Activated CD4-positive, alpha-beta T cell treated with anti-CD3 and anti-CD28 coated beads for 36 hours (primary cell): ENCODE results near the gene SORCS3. TPM values are rescaled to one million over a fixed set of nuclear protein-coding genes. Genes with fewer than 3 reads are reported as not detected.

Source experiments
- ATAC-seq: fragments of 200-7000 bp; cut with Tn5 transposase; one replicate; pipeline ENCODE4 v1.10.0; 2021; ENCODE audit warnings: mild to moderate bottlenecking, moderate library complexity
- CTCF ChIA-PET: fragments of 350-600 bp; sonication (Branson Sonifier 250); formaldehyde crosslinking; loops from one replicate; lab custom pipeline; 2021; ENCODE audit warnings: antibody characterized with exemption; lab: Charles Lee
- POLR2A ChIA-PET: fragments of 350-600 bp; sonication (Branson Sonifier 250); formaldehyde crosslinking; loops from one replicate; lab custom pipeline; 2021; ENCODE audit warnings: antibody characterized with exemption, inconsistent platforms; lab: Charles Lee
- DNase-seq: peaks from one replicate; pipeline ENCODE4 v3.0.0-alpha.2; 2020
- H3K27ac Mint-ChIP-seq: one replicate; pipeline ENCODE4 v1.8.0; 2021; ENCODE audit warnings: mixed read lengths
- H3K27me3 Mint-ChIP-seq: one replicate; pipeline ENCODE4 v1.8.0; 2021; ENCODE audit warnings: mixed read lengths
- H3K36me3 Mint-ChIP-seq: one replicate; pipeline ENCODE4 v1.8.0; 2021; ENCODE audit warnings: low read depth, mixed read lengths
- H3K4me1 Mint-ChIP-seq: one replicate; pipeline ENCODE4 v1.8.0; 2021; ENCODE audit warnings: mixed read lengths
- H3K4me3 Mint-ChIP-seq: one replicate; pipeline ENCODE4 v1.8.0; 2021; ENCODE audit warnings: mild to moderate bottlenecking, moderate library complexity, mixed read lengths
- H3K9me3 Mint-ChIP-seq: one replicate; pipeline ENCODE4 v1.8.0; 2021; ENCODE audit warnings: low read depth, mixed read lengths
- intact Hi-C, 2 experiments: fragments of 100-400 bp; cut with DNase I in 1 of 2; cut with micrococcal nuclease in 1 of 2; formaldehyde crosslinking; loops; one replicate each; pipeline versions ENCODE4 v1.14.2 to v1.15.1; 2022 to 2024; cut with DNase I, micrococcal nuclease
- total RNA-seq, 2 experiments: library from RNA; stranded (reverse); gene quantifications; one replicate each; pipeline ENCODE4 v1.2.3, GENCODE V29; 2021

SORCS3 gene
- total RNA-seq, 2 experiments from 2014 or later = not detected

GRCh38 chr10:105070952-105071351, 429.9 kb downstream of the SORCS3 start:
- H3K4me1 Mint-ChIP-seq = no peaks in the 10 kb centered on the region
- no peak overlapping the region for H3K27ac Mint-ChIP-seq
- H3K4me3 Mint-ChIP-seq = no peak overlapping the region
- intact Hi-C loops = no loop called here
- no peak for ATAC-seq
- ChIA-PET POLR2A (no interaction called here), CTCF (interaction anchor here (0.6 kb wide), 1 partner anchor 54 kb away, joined by 3 read pairs; no protein-coding TSS in a partner anchor)
- H3K36me3 Mint-ChIP-seq = no peaks in the 10 kb centered on the region
- no peaks in the 10 kb centered on the region for H3K27me3 Mint-ChIP-seq
- no peaks in the 10 kb centered on the region for H3K9me3 Mint-ChIP-seq
- no peak for DNase-seq

GRCh38 chr10:105071980-105072379, 430.9 kb downstream of the SORCS3 start:
- Mint-ChIP-seq H3K27me3 (no peaks in the 10 kb centered on the region), H3K36me3 (no peaks in the 10 kb centered on the region), H3K27ac (no peak overlapping the region), H3K4me3 (no peak overlapping the region), H3K9me3 (no peaks in the 10 kb centered on the region), H3K4me1 (no peaks in the 10 kb centered on the region)
- DNase-seq = no peak
- intact Hi-C loops = no loop called here
- no peak for ATAC-seq
- CTCF ChIA-PET = no interaction called here
- POLR2A ChIA-PET = no interaction called here

GRCh38 chr10:105073999-105074398, 432.9 kb downstream of the SORCS3 start:
- Mint-ChIP-seq H3K9me3 (no peaks in the 10 kb centered on the region), H3K27ac (no peak overlapping the region), H3K4me3 (no peak overlapping the region), H3K36me3 (no peaks in the 10 kb centered on the region), H3K4me1 (no peaks in the 10 kb centered on the region), H3K27me3 (no peaks in the 10 kb centered on the region)
- CTCF ChIA-PET = no interaction called here
- ATAC-seq = no peak
- POLR2A ChIA-PET = no interaction called here
- intact Hi-C loops = no loop called here
- DNase-seq = no peak

GRCh38 chr10:105075031-105075430, 433.9 kb downstream of the SORCS3 start:
- peak; percentile 42 for ATAC-seq
- no peak overlapping the region for H3K27ac Mint-ChIP-seq

GRCh38 chr10:105085980-105086379, 444.9 kb downstream of the SORCS3 start:
- ChIA-PET POLR2A (no interaction called here), CTCF (no interaction called here)
- intact Hi-C loops = no loop called here
- Mint-ChIP-seq H3K4me1 (no peaks in the 10 kb centered on the region), H3K27ac (no peak overlapping the region), H3K36me3 (no peaks in the 10 kb centered on the region), H3K9me3 (no peaks in the 10 kb centered on the region), H3K4me3 (no peak overlapping the region), H3K27me3 (no peaks in the 10 kb centered on the region)
- no peak for DNase-seq
- no peak for ATAC-seq

More at GRCh38 chr10:105075031-105075430, 433.9 kb downstream of the SORCS3 start:
- no peak overlapping the region for H3K4me3 Mint-ChIP-seq
- CTCF ChIA-PET = no interaction called here
- H3K4me1 Mint-ChIP-seq = no peaks in the 10 kb centered on the region
- H3K36me3 Mint-ChIP-seq = no peaks in the 10 kb centered on the region
- no peaks in the 10 kb centered on the region for H3K9me3 Mint-ChIP-seq
- no peak for DNase-seq
- intact Hi-C loops = no loop called here
- H3K27me3 Mint-ChIP-seq = no peaks in the 10 kb centered on the region
- POLR2A ChIA-PET = no interaction called here

- no peak for DNase-seq
- POLR2A ChIA-PET = no interaction called here
- Mint-ChIP-seq H3K27me3 (peaks cover 2% of the 10 kb centered on the region), H3K36me3 (no peaks in the 10 kb centered on the region), H3K9me3 (no peaks in the 10 kb centered on the region), H3K27ac (no peak overlapping the region), H3K4me3 (no peak overlapping the region), H3K4me1 (no peaks in the 10 kb centered on the region)
- no peak for ATAC-seq
- intact Hi-C loops = no loop called here
- CTCF ChIA-PET = no interaction called here
These were observed 453.0 kb downstream of the SORCS3 start for GRCh38 chr10:105094048-105094447.

GRCh38 chr10:105096316-105096715, 455.2 kb downstream of the SORCS3 start:
- DNase-seq = no peak

GRCh38 chr10:105102977-105103376, 461.9 kb downstream of the SORCS3 start:
- intact Hi-C loops = no loop called here
- no peaks in the 10 kb centered on the region for H3K4me1 Mint-ChIP-seq

More at GRCh38 chr10:105096316-105096715, 455.2 kb downstream of the SORCS3 start:
- Mint-ChIP-seq H3K27ac (no peak overlapping the region), H3K27me3 (peaks cover 2% of the 10 kb centered on the region), H3K36me3 (no peaks in the 10 kb centered on the region), H3K9me3 (no peaks in the 10 kb centered on the region), H3K4me3 (no peak overlapping the region), H3K4me1 (no peaks in the 10 kb centered on the region)
- ChIA-PET CTCF (no interaction called here), POLR2A (no interaction called here)
- ATAC-seq = no peak
- intact Hi-C loops = no loop called here

GRCh38 chr10:105104297-105104696, 463.2 kb downstream of the SORCS3 start:
- H3K4me3 Mint-ChIP-seq = no peak overlapping the region
- peaks cover 2% of the 10 kb centered on the region for H3K27me3 Mint-ChIP-seq

More at GRCh38 chr10:105102977-105103376, 461.9 kb downstream of the SORCS3 start:
- DNase-seq (no peak), ATAC-seq (no peak)
- no peaks in the 10 kb centered on the region for H3K36me3 Mint-ChIP-seq
- peaks cover 2% of the 10 kb centered on the region for H3K27me3 Mint-ChIP-seq
- ChIA-PET POLR2A (no interaction called here), CTCF (no interaction called here)
- H3K27ac Mint-ChIP-seq = no peak overlapping the region
- H3K4me3 Mint-ChIP-seq = no peak overlapping the region
- no peaks in the 10 kb centered on the region for H3K9me3 Mint-ChIP-seq

GRCh38 chr10:105109164-105109563, 468.1 kb downstream of the SORCS3 start:
- H3K9me3 Mint-ChIP-seq = no peaks in the 10 kb centered on the region
- intact Hi-C loops = no loop called here
- H3K4me1 Mint-ChIP-seq = no peaks in the 10 kb centered on the region
- ChIA-PET POLR2A (no interaction called here), CTCF (no interaction called here)
- H3K27ac Mint-ChIP-seq = no peak overlapping the region
- peaks cover 2% of the 10 kb centered on the region for H3K27me3 Mint-ChIP-seq
- DNase-seq = no peak
- no peak overlapping the region for H3K4me3 Mint-ChIP-seq
- no peak for ATAC-seq
- H3K36me3 Mint-ChIP-seq = no peaks in the 10 kb centered on the region

More at GRCh38 chr10:105104297-105104696, 463.2 kb downstream of the SORCS3 start:
- no peak for ATAC-seq
- CTCF ChIA-PET = no interaction called here
- Mint-ChIP-seq H3K4me1 (no peaks in the 10 kb centered on the region), H3K9me3 (no peaks in the 10 kb centered on the region), H3K27ac (no peak overlapping the region), H3K36me3 (no peaks in the 10 kb centered on the region)
- intact Hi-C loops = no loop called here
- no peak for DNase-seq
- POLR2A ChIA-PET = no interaction called here

- DNase-seq (no peak), ATAC-seq (no peak)
- ChIA-PET POLR2A (no interaction called here), CTCF (no interaction called here)
- Mint-ChIP-seq H3K4me3 (no peak overlapping the region), H3K27ac (no peak overlapping the region), H3K4me1 (no peaks in the 10 kb centered on the region), H3K9me3 (no peaks in the 10 kb centered on the region), H3K27me3 (peaks cover 2% of the 10 kb centered on the region), H3K36me3 (no peaks in the 10 kb centered on the region)
- intact Hi-C loops = no loop called here
These were observed 471.8 kb downstream of the SORCS3 start for GRCh38 chr10:105112862-105113261.

- H3K36me3 Mint-ChIP-seq = peaks cover 3% of the 10 kb centered on the region
- CTCF ChIA-PET = no interaction called here
These were observed 472.6 kb downstream of the SORCS3 start for GRCh38 chr10:105113666-105114065.

GRCh38 chr10:105121743-105122142, 480.7 kb downstream of the SORCS3 start:
- H3K9me3 Mint-ChIP-seq = peaks cover 3% of the 10 kb centered on the region
- DNase-seq = no peak
- H3K27me3 Mint-ChIP-seq = no peaks in the 10 kb centered on the region
- no peak overlapping the region for H3K4me3 Mint-ChIP-seq
- H3K36me3 Mint-ChIP-seq = peaks cover 3% of the 10 kb centered on the region
- H3K4me1 Mint-ChIP-seq = no peaks in the 10 kb centered on the region
- POLR2A ChIA-PET = no interaction called here
- intact Hi-C loops = no loop called here
- H3K27ac Mint-ChIP-seq = no peak overlapping the region
- CTCF ChIA-PET = no interaction called here
- ATAC-seq = no peak

More at GRCh38 chr10:105113666-105114065, 472.6 kb downstream of the SORCS3 start:
- DNase-seq = no peak
- Mint-ChIP-seq H3K27ac (no peak overlapping the region), H3K9me3 (peaks cover 2% of the 10 kb centered on the region), H3K4me3 (no peak overlapping the region), H3K4me1 (no peaks in the 10 kb centered on the region), H3K27me3 (peaks cover 2% of the 10 kb centered on the region)
- intact Hi-C loops = no loop called here
- POLR2A ChIA-PET = no interaction called here
- ATAC-seq = no peak
